ENCODE results near the gene MITF.

The MITF gene

GRCh38 chr3:69972672-69973071 is 233.4 kb downstream of the MITF start:
- TF ChIP-seq EZH2phosphoT487 (IDR thresholded peaks at IDR 0.05; ENCODE audit: borderline replicate concordance, low read length) (no peak), CTCF (IDR thresholded peaks at IDR 0.05; ENCODE audit: low read depth, low read length, poor library complexity, severe bottlenecking) (no peak)

GRCh38 chr3:69976021-69976420 is 236.8 kb downstream of the MITF start:
- H3K4me1 ChIP-seq (ENCODE audit: control insufficient read depth, low read length): no peaks in the 10 kb centered on the region
- no peaks in the 10 kb centered on the region for H3K27me3 ChIP-seq (ENCODE audit: control insufficient read depth, low read length)
- H3F3A ChIP-seq (ENCODE audit: control insufficient read depth, insufficient read depth): no peaks in the 10 kb centered on the region
- H3K79me2 ChIP-seq (ENCODE audit: control insufficient read depth, low read length): no peaks in the 10 kb centered on the region
- H4K20me1 ChIP-seq (ENCODE audit: control insufficient read depth, insufficient read depth, low read depth, low read length): no peaks in the 10 kb centered on the region
- H3K27ac ChIP-seq (ENCODE audit: low read depth, low read length): no peak overlapping the region
- H3K4me3 ChIP-seq (ENCODE audit: low read length): no peak overlapping the region
- no peaks in the 10 kb centered on the region for H3K36me3 ChIP-seq (ENCODE audit: control insufficient read depth, low read length)
- no peak overlapping the region for H3K4me2 ChIP-seq (ENCODE audit: low read length)
- no peaks in the 10 kb centered on the region for H3K9me3 ChIP-seq (ENCODE audit: control insufficient read depth, insufficient read depth, low read length)
- TF ChIP-seq EZH2phosphoT487 (IDR thresholded peaks at IDR 0.05; ENCODE audit: borderline replicate concordance, low read length) (no peak), CTCF (IDR thresholded peaks at IDR 0.05; ENCODE audit: low read depth, low read length, poor library complexity, severe bottlenecking) (no peak)
- no peaks in the 10 kb centered on the region for H3K9me2 ChIP-seq (replicated peaks; ENCODE audit: control insufficient read depth, low read length)

More at GRCh38 chr3:69972672-69973071, 233.4 kb downstream of the MITF start:
- H3K36me3 ChIP-seq (ENCODE audit: control insufficient read depth, low read length): no peaks in the 10 kb centered on the region
- no peak overlapping the region for H3K4me2 ChIP-seq (ENCODE audit: low read length)
- H3K79me2 ChIP-seq (ENCODE audit: control insufficient read depth, low read length): no peaks in the 10 kb centered on the region
- no peak overlapping the region for H3K27ac ChIP-seq (ENCODE audit: low read depth, low read length)
- no peaks in the 10 kb centered on the region for H4K20me1 ChIP-seq (ENCODE audit: control insufficient read depth, insufficient read depth, low read depth, low read length)
- H3K9me2 ChIP-seq (replicated peaks; ENCODE audit: control insufficient read depth, low read length): no peaks in the 10 kb centered on the region; the same call in 1 of the 2 replicates
- no peak overlapping the region for H3K4me3 ChIP-seq (ENCODE audit: low read length)
- H3K9me3 ChIP-seq (ENCODE audit: control insufficient read depth, insufficient read depth, low read length): no peaks in the 10 kb centered on the region
- H3K4me1 ChIP-seq (ENCODE audit: control insufficient read depth, low read length): no peaks in the 10 kb centered on the region
- H3K27me3 ChIP-seq (ENCODE audit: control insufficient read depth, low read length): no peaks in the 10 kb centered on the region
- no peaks in the 10 kb centered on the region for H3F3A ChIP-seq (ENCODE audit: control insufficient read depth, insufficient read depth)

- H3K27me3 ChIP-seq (ENCODE audit: control insufficient read depth, low read length): no peaks in the 10 kb centered on the region
- H3K79me2 ChIP-seq (ENCODE audit: control insufficient read depth, low read length): no peaks in the 10 kb centered on the region
- H3K27ac ChIP-seq (ENCODE audit: low read depth, low read length): no peak overlapping the region
- no peaks in the 10 kb centered on the region for H3K9me3 ChIP-seq (ENCODE audit: control insufficient read depth, insufficient read depth, low read length)
- H3K4me1 ChIP-seq (ENCODE audit: control insufficient read depth, low read length): no peaks in the 10 kb centered on the region
- no peak overlapping the region for H3K4me2 ChIP-seq (ENCODE audit: low read length)
- no peaks in the 10 kb centered on the region for H3F3A ChIP-seq (ENCODE audit: control insufficient read depth, insufficient read depth)
- H3K9me2 ChIP-seq (replicated peaks; ENCODE audit: control insufficient read depth, low read length): no peaks in the 10 kb centered on the region
- no peaks in the 10 kb centered on the region for H3K36me3 ChIP-seq (ENCODE audit: control insufficient read depth, low read length)
- no peak overlapping the region for H3K4me3 ChIP-seq (ENCODE audit: low read length)
- no peaks in the 10 kb centered on the region for H4K20me1 ChIP-seq (ENCODE audit: control insufficient read depth, insufficient read depth, low read depth, low read length)
- TF ChIP-seq CTCF (IDR thresholded peaks at IDR 0.05; ENCODE audit: low read depth, low read length, poor library complexity, severe bottlenecking) (no peak), EZH2phosphoT487 (IDR thresholded peaks at IDR 0.05; ENCODE audit: borderline replicate concordance, low read length) (no peak)
Observed at GRCh38 chr3:69983546-69984265, 244.4 kb downstream of the MITF start.
